ENCODE data around the gene GNAS. TPM values are rescaled to one million over a fixed set of nuclear protein-coding genes. Genes with fewer than 3 reads are reported as not detected.

The GNAS gene
- total RNA-seq, 1 donor from 2014 or later = 784 TPM

DNA sequence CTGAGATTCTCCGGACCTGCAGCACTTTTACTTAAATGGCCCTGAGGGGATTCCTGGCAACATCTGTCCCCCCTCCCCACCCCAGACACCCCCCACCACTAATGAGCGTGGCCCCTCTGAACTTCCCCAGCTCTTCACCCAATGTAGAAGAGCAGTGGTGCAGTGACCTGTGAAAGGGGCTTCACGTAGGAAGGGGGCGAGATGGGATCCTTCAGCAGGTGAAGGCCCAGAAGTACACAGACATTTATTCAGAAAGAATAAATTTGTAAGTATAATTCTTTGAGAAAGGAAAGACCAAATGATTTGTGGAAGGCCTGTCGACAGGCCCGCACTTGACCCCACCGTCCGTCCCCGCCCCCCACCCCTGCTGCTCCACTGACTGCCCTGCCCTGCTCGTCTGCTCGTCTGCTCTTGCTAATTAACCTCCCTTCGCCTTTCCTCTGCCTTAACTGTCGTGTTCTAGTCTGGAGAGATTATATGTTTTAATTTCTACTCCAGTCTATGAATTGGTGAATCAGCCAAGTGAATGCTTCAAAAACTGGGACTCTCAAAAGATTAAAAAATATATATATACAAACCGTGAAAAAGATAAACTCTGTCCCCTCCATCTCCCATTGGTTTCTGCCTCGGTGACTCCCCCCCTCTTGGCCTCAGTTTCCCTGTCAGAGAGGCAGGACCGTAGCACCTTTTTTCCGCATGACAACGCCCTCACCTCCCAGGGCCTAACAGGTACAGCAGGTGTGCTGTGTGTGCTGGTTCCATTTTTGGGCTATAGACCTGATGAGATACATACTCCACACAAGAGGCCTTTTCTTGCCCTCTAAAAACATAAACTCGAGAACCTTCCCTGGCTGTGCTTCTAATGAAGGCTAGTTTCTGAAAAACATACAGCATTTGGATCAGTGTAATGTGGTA is 49.2 kb downstream of the GNAS start:
- Mint-ChIP-seq H3K9me3 (no peaks in the 10 kb centered on the region), H3K27ac (peak overlapping the region; percentile 5), H3K36me3 (ENCODE audit: low read depth) (peaks cover 85% of the 10 kb centered on the region), H3K4me1 (peaks cover 58% of the 10 kb centered on the region), H3K27me3 (no peaks in the 10 kb centered on the region), H3K4me3 (no peak overlapping the region)
- TF ChIP-seq, protein P1, sequence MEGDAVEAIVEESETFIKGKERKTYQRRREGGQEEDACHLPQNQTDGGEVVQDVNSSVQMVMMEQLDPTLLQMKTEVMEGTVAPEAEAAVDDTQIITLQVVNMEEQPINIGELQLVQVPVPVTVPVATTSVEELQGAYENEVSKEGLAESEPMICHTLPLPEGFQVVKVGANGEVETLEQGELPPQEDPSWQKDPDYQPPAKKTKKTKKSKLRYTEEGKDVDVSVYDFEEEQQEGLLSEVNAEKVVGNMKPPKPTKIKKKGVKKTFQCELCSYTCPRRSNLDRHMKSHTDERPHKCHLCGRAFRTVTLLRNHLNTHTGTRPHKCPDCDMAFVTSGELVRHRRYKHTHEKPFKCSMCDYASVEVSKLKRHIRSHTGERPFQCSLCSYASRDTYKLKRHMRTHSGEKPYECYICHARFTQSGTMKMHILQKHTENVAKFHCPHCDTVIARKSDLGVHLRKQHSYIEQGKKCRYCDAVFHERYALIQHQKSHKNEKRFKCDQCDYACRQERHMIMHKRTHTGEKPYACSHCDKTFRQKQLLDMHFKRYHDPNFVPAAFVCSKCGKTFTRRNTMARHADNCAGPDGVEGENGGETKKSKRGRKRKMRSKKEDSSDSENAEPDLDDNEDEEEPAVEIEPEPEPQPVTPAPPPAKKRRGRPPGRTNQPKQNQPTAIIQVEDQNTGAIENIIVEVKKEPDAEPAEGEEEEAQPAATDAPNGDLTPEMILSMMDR (IDR thresholded peaks at IDR 0.05) = no peak
- ChIA-PET CTCF (no interaction called here), POLR2A (interaction anchor here (1.1 to 1.4 kb wide), 4 partner anchors 13 to 87 kb away, joined by 3 to 4 read pairs (median 4); no protein-coding TSS in a partner anchor)
- intact Hi-C loops (cut with micrococcal nuclease) = loop anchor here (10.0 kb wide), 1 partner anchor 1197 kb away; no protein-coding TSS in a partner anchor
- DNase-seq = no peak
- ATAC-seq (ENCODE audit: low read depth) = no peak

- TF ChIP-seq, protein P1 (IDR thresholded peaks at IDR 0.05) = no peak
Measured at GRCh38 chr20:58903614-58904013, 51.1 kb downstream of the GNAS start.

GRCh38 chr20:58905236-58905635 is 52.7 kb downstream of the GNAS start:
- ChIA-PET POLR2A (interaction anchor here (1.7 to 4.0 kb wide), 2 partner anchors 15 to 127 kb away, joined by 3 to 47 read pairs; partner anchors contain the start of gene ATP5F1E), CTCF (no interaction called here)
- TF ChIP-seq, protein P1 (IDR thresholded peaks at IDR 0.05) = no peak
- H3K4me1 Mint-ChIP-seq = peaks cover 65% of the 10 kb centered on the region
- intact Hi-C loops (cut with micrococcal nuclease) = loop anchor here (5.0 to 10.0 kb wide), 2 partner anchors 47 to 1200 kb away; no protein-coding TSS in a partner anchor
- H3K27me3 Mint-ChIP-seq = no peaks in the 10 kb centered on the region
- no peak overlapping the region for H3K4me3 Mint-ChIP-seq
- peaks cover 83% of the 10 kb centered on the region for H3K36me3 Mint-ChIP-seq (ENCODE audit: low read depth)
- DNase-seq = no peak
- ATAC-seq (ENCODE audit: low read depth) = no peak
- H3K9me3 Mint-ChIP-seq = no peaks in the 10 kb centered on the region
- peak overlapping the region; percentile 36 for H3K27ac Mint-ChIP-seq

More at GRCh38 chr20:58903614-58904013, 51.1 kb downstream of the GNAS start:
- intact Hi-C loops (cut with micrococcal nuclease) = loop anchor here (10.0 kb wide), 1 partner anchor 1199 kb away; no protein-coding TSS in a partner anchor
- Mint-ChIP-seq H3K27ac (no peak overlapping the region), H3K36me3 (ENCODE audit: low read depth) (peaks cover 83% of the 10 kb centered on the region), H3K4me1 (peaks cover 64% of the 10 kb centered on the region), H3K9me3 (no peaks in the 10 kb centered on the region), H3K27me3 (no peaks in the 10 kb centered on the region), H3K4me3 (no peak overlapping the region)
- no peak for DNase-seq
- POLR2A ChIA-PET = interaction anchor here (0.6 to 2.6 kb wide), 3 partner anchors 14 to 129 kb away, joined by 3 to 7 read pairs (median 3); partner anchors contain the start of gene ATP5F1E
- ATAC-seq (ENCODE audit: low read depth) = no peak
- CTCF ChIA-PET = no interaction called here

DNA sequence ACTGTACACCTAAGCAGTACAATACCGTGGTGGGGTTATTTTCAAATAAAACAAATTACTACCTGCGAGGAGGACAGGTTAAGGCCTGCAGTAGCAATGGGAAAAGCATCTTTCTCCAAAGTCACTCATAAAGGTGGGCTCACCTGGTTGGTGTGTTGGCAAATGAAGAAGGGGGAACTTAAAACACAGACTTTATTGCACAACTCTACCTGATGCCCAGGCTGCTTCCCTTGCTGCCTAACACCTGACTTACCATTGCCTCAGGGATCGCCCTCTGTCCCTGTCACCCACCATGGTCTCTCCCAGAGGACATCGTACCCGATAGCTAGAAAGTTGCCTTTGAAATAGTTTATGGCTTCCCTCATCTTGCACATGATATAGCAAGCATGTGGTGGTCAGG is 53.6 kb downstream of the GNAS start:
- H3K4me1 Mint-ChIP-seq = peaks cover 60% of the 10 kb centered on the region
- H3K4me3 Mint-ChIP-seq = no peak overlapping the region
- no peak for ATAC-seq (ENCODE audit: low read depth)
- no peaks in the 10 kb centered on the region for H3K27me3 Mint-ChIP-seq
- H3K36me3 Mint-ChIP-seq (ENCODE audit: low read depth) = peaks cover 83% of the 10 kb centered on the region
- H3K27ac Mint-ChIP-seq = peak overlapping the region; percentile 57
- no peaks in the 10 kb centered on the region for H3K9me3 Mint-ChIP-seq
- ChIA-PET CTCF (interaction anchor here (1.9 kb wide), 1 partner anchor 302 kb away, joined by 5 read pairs; no protein-coding TSS in a partner anchor), POLR2A (interaction anchor here (2.2 to 4.0 kb wide), 2 partner anchors 15 to 126 kb away, joined by 14 to 47 read pairs; partner anchors contain the start of gene ATP5F1E)
- TF ChIP-seq, protein P1 (IDR thresholded peaks at IDR 0.05) = no peak
- no peak for DNase-seq
- intact Hi-C loops (cut with micrococcal nuclease) = loop anchor here (2.0 to 10.0 kb wide), 3 partner anchors 35 to 1201 kb away; no protein-coding TSS in a partner anchor

Data from activated B cell treated with CpG ODN at 0.5 μM for 24 hours (primary cell).